HuH-7 (cell line): ENCODE results near the gene C10orf95.
A peak's percentile ranks its signal among the peaks of the same experiment; 100 is the strongest.

Experiments
- DNase-seq: peaks from one replicate; pipeline ENCODE4 v3.0.0; 2011; ENCODE audit warnings: low spot score

The C10orf95 gene

DNA sequence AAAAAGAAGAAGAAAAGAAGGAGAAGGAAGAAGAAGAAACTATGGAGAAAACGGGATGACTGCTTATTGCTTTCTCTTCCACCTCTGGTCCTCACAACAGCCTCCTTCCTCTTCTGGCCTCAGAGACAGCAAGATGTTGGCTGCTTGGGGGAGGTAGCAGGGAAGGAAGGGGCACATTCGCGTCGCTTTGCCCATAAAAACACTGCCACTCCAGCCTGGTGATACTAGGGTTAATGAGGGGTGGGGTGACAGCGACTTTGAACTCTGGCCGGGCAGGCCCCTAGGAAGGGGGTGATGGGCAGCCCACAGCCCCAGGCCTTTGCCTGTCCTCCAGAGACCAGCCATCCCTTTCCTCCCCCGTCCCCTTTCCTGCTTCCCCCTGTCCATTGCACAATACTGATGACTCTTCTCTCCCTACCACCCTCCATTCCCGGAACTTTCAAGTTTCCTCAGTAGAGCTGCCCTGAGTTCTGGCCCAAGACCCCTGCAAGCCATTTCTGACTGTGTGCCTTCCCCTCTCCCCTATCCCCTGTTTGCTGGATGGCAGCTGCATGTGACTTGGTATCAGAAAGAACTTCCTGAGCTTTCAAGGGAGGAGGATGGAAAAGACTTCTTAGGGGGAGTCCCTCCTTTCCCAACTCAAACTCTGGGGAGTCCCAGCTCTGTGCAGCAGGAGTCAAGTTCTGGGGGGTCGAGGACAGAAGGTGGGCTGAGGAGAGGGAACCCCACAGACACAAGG, 16.8 kb downstream of the C10orf95 start:
- DNase-seq, result no peak

DNA sequence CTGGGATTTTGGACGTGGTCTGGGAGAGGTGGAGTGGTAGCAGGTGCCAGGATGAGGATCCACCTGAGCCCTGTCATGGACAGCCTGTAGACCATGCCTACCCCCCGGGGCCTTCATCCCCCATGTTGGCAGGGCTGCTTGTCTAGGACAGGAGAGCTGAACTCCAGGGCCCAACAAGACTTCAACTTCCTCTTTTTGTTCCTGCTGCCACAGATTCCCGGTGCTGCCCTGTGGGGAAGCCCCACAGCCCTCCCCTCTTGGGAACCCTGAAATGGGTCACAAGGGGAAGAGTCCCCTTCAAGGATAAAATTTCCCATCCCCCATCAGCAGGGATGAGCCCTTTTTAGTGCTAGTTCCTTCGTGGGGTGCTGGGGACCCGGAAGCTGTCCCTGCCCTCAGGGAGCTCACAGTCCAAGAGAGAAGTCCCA, 17.7 kb downstream of the C10orf95 start:
- no peak for DNase-seq

DNA sequence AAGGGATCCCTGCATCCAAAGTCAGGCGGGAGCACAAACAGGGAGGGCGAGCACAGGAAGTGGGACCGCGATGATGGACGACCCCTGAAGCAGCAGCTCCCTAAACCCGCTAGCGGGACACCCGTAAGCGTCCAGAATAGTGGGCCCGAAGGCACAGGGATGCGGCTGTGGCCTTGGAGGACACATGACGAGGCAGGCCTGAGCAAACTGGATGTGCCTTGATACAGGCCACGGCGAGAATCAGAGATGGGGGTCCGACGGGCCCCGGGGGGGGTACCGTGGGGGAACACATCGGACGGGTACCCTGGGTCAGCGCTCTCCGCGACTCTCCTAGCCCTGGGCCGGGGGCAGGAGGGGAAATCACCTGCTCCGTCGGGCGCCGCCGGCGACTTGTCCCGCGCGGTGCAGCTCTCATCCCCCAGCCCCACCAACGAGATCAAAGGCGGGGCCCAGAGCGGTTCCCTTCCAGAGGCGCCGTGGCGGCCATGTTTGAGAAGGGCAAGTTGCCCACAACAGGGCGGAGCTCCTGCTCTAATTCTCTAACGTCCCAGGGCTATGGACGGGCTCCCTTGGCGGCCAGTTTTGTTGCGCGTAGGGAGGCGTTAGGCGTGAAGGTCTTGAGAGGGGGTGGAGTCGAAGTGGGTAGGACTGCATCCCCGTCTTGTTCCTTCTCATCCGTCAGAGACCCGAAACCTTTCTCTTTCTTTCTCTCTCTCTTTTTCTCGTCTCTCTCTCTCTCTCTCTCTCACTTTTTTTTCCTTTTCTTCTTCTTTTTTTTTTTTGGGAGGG, 19.0 kb downstream of the C10orf95 start, which contains the start of gene CUEDC2:
Gene CUEDC2, minus strand, starts transcription at position 413 of the 789 bp plus-strand sequence. CDS start 7,386 bp downstream, outside the sequence.
- DNase-seq, result peak; percentile 90

DNA sequence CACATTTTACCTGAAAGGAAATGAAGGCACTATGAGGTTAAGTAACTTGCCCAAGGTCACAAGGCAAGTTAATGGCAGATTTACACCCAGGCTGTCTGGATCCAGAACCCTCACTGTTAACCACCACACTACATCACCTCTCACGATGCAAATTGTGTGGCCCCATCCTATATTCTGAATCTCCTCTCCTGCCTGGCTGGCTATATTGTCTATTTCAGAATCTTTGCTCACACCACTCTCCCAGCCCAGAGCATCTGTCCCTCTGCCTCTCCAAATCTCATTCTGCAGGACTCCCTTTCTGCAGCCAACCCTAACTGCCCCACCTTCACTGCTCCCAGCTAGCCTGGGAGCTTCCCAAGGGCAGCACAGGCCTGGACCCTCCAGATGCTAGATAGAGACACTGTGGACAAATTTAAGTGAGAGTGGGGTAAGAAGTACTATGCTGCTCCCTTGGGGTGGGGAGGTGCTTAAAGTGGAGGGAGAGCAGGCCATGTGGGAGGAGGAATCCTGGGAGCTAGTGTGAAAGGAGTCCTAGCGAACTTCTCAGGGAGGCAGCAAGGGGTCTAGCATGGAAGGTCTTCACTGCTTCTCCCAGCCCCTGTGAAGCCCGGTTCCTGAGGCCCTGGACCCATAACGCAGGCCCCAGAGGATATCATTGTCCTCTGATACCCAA, 19.8 kb downstream of the C10orf95 start:
- no peak for DNase-seq

DNA sequence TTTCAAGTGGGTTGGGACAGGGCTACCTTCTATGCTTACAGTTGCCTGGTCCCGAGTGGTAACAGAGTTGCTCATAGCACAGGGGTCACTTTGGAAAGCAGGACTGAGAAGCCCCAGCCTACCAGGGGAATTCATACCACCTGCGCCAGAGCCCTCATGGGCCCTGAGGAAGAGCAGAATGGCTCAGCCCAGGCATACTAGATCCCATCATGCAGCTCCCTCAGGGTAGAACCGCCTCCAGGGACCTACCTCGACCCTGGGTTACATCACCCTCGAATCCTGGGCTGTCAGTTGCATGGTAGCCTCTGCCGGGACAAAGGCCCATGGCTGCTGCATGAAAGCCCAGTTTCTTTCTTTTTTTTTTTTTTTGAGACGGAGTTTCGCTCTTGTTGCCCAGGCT, 21.9 kb downstream of the C10orf95 start:
- DNase-seq, result no peak

DNA sequence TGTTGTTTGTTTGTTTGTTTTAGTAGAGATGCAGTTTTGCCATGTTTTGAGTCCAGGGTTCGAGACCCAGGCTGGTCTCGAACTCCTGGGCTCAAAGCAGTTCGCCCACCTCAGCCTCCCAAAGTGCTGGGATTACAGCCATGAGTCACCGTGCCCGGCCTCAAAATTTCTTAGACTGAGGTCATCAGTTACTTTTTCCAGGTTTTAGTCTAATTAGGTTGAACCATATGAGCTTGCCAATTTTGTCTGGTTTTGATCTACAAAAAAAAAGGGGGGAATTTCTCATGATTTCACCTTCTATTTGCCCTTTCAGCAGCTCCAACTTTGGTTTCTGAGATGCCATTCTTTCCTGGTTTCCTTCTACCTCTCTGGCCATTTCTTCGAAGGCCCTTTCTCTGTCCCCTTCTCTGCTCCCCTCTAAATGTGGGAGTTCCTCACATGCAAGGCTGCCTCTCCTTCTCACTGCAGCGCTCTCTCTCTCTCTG, 24.5 kb downstream of the C10orf95 start:
- no peak for DNase-seq

DNA sequence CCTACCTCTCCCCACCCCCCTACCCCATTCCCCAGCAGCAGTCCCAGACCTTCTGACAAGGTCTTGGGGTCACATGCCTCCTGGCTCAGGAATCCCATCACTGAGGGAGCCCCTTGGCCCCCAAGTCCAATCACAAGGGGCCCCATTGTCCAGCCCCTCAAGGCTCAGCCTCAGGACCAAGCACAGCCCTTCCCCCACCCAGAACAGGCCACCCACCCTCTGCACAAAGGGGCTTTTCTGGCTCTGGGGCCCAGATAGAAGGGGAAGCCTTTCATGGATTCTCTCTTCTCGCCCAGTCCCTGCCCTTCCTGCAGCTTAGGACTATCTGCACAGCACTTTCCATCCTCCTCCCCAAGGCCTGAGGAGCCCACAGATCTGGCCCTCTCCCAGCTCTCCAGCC, 25.9 kb downstream of the C10orf95 start:
- no peak for DNase-seq

DNA sequence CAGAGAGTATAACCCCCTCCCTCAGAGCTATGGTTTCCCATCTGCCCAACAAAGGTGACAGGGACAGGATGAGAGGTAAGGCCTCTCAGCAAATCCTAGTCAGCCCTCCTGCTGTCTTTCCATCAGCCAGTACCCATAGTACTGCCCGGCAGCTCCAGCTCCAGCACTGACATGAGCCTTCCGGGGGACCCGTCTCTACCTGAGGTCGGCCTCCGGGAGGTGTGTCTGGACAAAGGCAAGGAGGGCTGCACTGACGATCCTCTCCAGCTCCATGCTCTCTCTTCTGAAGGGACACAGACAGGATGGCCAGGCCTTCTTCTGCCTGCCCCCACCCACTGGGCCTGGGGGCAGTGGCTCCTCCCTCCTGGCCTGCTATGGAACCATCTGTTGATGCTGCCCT, 26.4 kb downstream of the C10orf95 start:
- DNase-seq, result no peak

DNA sequence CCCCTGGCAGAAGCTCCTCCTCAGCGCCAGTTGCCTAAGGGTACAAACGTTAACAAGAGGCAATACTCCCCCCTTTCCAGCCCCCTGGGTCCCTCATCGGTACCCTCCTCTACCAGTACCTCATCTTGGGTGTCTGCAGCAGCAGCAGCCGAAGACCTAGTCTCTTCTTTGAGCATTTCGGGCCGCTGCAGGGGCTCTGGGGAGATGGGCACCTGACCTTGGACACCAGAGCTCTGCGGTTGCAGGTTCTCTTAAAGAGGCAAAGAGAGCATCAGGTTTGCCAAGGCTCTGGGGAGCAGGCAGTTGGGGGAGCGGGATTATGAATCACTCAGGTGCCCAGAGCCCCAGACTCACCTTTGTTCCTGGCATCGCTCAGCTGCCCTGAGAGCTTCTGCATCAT, 27.2 kb downstream of the C10orf95 start:
- DNase-seq, result no peak

DNA sequence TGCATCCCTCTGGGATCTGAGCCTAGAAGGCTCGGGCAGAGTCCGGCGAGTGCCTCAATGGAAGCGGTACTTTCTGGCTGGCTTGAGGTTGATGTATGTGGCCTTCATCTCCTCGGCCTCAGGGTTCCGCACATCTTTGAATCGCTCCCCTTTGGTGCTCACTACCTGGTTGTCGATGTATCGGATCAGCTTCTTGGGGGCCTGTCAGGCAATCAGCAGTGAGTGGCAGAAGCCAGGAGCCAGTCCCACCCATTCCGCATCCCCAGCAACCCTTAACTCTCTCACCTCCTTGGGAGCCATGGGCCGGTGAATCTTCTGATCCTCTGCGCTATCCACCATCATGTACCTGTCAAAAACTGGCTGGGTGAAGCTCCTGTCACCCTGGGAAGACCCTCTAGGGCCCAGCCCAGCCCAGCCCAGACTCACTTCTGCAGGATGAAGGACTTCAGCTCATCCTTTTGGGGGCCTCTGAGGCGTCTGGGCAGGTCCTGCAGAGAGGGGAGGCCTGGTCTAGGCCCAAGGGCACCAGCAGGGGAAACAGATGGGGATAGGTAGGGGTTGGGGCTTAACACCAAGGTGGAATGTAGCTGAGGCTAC, 27.9 kb downstream of the C10orf95 start:
- no peak for DNase-seq

DNA sequence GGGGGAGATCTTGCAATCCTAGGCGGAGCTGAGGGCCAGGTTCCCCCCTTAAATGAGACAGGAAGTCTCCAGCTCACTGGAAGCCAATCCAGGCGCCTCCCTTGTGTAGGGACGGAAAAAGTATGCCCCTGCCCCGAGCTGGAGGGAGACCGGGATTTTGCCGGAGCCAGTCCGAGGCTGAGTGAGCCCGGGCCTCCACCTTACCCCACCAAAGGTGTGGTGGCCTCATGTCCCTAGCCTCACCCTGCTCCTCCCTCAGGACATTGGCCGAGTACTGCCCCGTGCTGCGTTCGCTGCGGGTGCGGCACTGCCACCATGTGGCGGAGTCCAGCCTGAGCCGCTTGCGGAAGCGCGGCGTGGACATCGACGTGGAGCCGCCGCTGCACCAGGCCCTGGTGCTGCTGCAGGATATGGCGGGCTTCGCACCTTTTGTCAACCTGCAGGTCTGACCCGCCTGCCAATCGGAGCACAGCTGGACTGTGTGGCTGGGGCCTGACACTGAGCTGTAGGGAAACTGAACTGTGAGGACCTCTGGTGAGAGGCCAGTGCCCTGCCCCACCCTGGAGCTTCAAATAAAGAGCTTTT, 28.7 kb downstream of the C10orf95 start:
- DNase-seq, result peak; percentile 94

DNA sequence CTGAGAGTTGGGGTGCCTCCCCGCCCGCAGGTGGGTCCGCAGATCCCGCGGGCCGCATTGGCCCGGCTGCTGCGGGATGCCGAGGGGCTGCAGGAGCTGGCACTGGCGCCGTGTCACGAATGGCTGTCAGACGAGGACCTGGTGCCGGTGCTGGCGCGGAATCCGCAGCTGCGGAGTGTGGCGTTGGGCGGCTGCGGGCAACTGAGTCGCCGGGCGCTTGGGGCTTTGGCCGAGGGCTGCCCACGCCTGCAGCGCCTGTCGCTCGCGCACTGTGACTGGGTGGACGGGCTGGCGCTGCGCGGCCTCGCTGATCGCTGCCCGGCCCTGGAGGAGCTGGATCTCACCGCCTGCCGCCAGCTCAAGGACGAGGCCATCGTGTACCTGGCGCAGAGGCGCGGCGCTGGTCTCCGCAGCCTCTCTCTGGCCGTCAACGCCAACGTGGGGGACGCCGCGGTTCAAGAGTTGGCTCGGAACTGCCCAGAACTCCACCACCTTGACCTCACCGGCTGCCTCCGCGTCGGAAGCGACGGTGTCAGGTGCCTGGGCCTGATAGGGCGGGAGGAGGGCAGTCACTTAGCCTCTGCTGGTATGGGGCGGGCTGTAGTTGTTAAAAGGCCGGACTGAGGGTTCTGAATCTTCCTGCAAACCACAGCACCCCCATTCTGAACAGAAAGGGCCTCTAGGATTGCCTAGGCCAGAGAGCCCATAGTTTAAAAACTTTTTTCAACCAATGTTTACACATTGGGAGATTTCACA, 29.4 kb downstream of the C10orf95 start:
- DNase-seq, result no peak

DNA sequence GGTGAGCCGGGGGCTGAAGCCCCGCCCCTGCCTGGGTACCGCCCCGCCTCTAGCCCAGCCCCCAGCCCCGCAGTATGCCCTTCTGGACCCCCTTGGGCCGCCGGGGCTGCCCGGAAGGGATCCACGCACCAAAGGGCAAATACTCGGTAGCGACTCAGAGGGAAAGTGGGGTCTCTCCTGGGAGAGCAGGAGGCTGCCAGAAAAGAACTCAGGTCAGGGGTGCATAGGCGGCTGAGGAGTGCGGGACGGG, 29.9 kb downstream of the C10orf95 start:
- DNase-seq, result no peak

DNA sequence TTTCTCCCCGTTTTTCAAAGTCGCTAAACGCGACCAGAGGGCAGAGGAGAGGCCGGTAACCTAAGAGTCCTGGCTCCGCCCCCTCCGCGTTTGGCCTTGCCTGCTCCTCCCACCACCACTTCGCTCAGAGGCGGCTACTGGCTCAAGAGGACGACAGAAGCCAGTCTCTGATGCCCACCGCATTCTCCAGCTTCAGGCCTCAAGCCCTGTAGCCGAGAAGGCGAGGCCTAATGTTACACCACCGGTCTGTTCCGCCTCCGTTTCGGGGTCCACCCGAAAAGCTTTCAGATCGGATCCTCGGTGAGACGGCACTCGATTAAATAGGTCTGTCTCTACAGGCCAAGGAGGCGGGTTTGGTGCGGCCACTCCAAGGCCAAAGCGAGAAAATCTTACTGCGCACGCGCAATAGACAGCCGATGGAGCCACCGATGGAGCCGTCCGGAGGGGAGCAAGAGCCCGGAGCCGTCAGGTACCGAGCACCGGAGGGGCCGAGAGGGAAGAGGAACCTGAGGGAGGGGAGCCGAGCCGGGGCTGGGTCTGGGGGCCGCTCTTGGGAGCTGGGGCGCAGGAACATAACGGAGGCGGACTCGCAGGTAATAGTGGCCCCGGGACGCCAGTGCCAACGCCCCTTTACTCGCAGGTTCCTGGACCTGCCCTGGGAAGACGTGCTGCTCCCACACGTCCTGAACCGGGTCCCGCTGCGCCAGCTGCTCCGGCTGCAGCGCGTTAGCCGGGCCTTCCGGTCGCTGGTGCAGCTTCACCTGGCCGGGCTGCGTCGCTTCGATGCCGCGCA, 30.4 kb downstream of the C10orf95 start, which contains the start of gene FBXL15:
Gene FBXL15, plus strand, starts transcription at position 123 of the 793 bp plus-strand sequence. Its CDS starts 294 bp downstream, at position 417.
- peak; percentile 91 for DNase-seq

DNA sequence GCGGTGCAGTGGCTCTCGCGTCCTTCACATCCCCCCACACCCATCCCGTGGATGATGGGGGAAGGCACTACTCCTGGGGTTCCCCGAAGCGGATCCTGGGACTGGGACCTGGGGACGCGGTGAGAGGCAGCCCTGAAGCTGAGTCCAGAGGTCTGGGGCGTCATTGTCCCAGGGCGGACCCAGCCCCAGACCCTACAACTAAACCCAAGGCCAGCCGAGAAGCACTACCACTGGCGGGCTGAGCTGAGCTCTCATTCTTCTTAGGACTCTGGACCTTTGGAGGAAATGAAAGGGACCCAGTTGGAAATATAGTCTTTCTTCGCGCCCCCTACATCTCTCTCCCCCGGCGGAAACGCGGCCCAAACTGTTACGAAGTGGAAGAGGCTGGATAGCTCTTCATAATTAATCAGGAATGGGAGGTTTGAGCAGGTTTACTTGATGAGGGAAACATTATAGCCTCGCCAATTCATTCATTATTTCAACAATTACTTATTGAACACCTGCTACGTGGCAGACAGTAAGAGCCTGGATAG, 31.1 kb downstream of the C10orf95 start:
- no peak for DNase-seq

DNA sequence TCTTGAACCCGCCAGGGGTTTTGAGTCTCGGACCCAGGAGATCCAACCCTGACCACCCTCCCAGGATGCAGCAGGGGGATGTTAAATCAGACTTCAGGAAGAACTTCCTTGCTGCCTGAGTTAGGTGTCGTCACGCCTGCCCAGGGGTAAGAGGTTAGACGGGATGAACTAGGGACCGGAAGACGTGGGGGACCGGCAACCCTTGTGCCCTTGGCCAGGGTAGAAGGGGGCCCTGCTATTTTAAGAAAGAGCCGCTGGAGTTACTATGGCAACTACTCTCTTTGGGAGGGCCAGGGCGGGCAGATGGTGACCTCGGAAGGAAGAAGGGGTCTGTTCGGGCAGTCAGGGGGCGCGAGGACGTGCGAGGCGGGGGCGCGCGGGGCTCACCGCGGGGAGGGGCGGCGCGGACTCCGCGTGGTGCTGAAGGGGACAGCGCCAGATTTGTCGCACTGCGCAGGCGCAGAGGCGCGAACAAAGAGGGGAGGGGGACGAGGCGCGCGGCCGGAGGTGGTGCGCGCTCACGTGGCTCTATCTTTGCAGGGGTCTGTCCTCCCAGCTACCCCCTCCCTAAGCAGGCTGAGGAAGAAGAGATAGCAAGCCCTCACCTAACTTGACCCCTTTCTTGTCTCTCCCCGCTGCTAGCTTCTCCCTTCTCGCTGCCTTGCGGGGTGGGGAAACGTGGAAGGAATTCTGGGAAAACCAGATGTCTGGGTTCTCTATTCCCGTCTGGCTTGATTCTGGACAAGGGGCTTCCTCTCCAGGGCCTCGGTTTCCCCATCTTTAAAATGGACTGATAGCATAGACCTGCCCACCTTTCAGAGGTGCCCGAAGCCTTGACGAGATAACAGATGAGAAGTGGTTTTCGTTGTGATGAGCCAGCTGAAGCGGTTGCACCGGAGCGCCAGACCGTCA, 31.8 kb downstream of the C10orf95 start:
- DNase-seq, result peak; percentile 80

DNA sequence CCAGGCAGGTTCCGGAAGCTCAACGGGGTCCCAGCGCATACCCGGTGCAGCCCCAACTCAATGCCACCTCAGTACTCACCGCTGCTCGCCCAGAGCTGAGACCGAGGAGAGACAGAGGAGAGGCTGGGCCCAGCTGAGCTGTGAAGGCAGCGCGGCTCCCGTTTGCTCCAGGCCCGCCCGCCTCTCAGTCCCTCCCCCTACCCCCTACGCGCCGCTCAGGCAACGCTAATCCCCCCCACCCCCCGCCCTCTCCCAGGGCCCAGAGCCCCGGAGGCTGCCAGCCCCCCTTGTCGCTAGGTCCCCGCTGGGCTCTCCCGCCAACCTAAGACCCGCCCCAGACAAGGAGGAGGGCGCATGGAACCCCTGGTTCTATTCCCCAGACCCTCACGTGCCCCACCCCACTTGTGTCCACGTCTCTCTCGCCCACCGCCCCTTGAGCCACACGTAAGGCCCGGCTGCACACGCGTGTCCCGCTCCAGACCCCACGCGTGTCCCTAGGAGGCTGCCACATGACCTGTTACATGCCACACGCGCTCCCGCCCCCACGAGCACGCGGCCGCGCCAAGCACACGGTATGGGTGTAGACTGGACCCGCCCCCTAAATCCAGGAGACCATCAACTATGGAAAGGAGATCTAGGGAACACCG, 32.6 kb downstream of the C10orf95 start, which contains the start of gene PSD:
Gene PSD, minus strand, starts transcription at position 164 of the 647 bp plus-strand sequence. CDS start 1,747 bp downstream, outside the sequence.
- DNase-seq, result no peak

DNA sequence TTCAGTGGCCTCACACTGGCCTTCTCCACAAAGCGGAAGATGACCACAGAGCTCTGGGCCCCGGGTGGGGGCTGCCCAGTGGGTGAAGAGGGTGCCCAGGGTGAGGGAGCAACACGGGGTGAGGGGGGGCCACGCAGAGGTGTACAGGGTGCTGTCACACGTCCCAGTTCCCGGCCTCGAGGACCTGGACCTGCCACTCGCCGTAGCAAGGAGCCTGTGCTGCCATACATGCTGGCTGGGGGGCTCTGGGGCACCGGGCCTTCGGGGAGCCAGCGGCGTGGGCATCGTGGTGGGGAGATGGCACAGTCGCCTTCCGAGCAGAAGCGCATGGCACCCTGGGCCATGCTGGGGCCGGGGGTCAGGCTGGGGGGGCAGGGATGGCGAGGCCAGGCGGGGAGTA, 34.6 kb downstream of the C10orf95 start:
- DNase-seq, result no peak
